ENCODE results near the gene GLP1R. TPM values are rescaled to one million over a fixed set of nuclear protein-coding genes. Genes with fewer than 3 reads are reported as not detected.

Gene GLP1R
- total RNA-seq, 4 donors from 2014 or later: 0.17 TPM; not detected in 3

GRCh38 chr6:39062014-39062740, 13.6 kb downstream of the GLP1R start:
- TF ChIP-seq, protein P1, sequence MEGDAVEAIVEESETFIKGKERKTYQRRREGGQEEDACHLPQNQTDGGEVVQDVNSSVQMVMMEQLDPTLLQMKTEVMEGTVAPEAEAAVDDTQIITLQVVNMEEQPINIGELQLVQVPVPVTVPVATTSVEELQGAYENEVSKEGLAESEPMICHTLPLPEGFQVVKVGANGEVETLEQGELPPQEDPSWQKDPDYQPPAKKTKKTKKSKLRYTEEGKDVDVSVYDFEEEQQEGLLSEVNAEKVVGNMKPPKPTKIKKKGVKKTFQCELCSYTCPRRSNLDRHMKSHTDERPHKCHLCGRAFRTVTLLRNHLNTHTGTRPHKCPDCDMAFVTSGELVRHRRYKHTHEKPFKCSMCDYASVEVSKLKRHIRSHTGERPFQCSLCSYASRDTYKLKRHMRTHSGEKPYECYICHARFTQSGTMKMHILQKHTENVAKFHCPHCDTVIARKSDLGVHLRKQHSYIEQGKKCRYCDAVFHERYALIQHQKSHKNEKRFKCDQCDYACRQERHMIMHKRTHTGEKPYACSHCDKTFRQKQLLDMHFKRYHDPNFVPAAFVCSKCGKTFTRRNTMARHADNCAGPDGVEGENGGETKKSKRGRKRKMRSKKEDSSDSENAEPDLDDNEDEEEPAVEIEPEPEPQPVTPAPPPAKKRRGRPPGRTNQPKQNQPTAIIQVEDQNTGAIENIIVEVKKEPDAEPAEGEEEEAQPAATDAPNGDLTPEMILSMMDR (IDR thresholded peaks at IDR 0.05; ENCODE audit: low read depth): no peak

DNA sequence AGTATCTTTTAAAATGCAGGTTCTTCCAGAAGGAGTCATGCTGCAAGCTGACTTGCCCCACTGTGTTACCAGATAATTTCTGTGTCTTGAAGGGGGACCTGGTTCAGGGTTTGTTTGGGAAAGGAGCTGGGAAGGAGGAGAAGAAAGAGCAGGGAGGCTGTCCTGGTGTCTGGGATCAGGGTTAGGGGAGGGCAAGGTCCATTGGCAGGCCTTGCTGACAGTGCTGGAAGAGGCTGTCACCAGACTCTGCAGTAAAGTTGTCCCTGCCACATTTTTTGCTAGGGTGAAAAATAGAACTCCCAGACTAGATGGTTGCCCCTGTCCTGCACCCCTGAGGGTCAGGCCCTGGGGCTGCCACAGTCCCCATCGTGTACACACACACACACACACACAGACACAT, 14.9 kb downstream of the GLP1R start:
- TF ChIP-seq, protein P1 (IDR thresholded peaks at IDR 0.05; ENCODE audit: low read depth): no peak

DNA sequence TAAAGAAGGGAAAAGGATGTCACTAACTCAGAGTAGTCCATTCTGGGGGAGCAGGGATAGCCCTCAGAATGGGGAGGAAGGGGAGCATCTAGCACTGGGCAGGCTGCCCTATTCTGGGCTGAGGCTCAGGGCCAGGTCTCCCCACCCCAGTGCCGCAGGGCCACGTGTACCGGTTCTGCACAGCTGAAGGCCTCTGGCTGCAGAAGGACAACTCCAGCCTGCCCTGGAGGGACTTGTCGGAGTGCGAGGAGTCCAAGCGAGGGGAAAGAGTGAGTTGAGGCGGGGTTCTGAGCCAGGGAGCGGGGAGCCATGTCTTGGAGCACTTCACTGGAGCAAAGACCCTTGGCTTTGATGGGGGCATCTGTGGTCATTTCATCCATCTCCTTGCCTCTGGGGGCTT, 17.0 kb downstream of the GLP1R start:
- TF ChIP-seq, protein P1 (IDR thresholded peaks at IDR 0.05; ENCODE audit: low read depth): no peak

DNA sequence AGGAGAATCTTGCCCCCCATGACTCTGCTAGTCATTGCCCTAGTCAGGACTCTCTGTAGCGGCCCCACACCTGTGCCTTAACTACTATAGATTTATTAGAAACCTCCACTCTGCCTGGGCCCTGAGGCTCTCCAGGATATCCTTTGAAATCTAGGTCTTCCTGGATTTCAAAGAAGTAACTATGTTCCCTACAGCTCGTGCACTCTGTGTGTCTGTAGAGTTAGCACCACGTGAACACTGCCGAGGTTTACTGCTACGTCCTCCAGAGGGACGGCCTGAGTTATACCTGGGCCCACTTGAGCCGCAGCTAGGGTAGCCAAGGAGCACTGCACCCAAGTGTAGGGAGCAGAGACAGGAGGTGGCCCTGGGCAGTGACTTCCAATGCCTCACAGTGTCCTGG, 19.8 kb downstream of the GLP1R start:
- TF ChIP-seq, protein P1 (IDR thresholded peaks at IDR 0.05; ENCODE audit: low read depth): no peak

GRCh38 chr6:39072830-39073229, 24.2 kb downstream of the GLP1R start:
- TF ChIP-seq, protein P1 (IDR thresholded peaks at IDR 0.05; ENCODE audit: low read depth): no peak

- TF ChIP-seq, protein P1 (IDR thresholded peaks at IDR 0.05; ENCODE audit: low read depth): no peak
These were observed 25.1 kb downstream of the GLP1R start for GRCh38 chr6:39073471-39074355.

- TF ChIP-seq, protein P1 (IDR thresholded peaks at IDR 0.05; ENCODE audit: low read depth): no peak
These were observed 25.9 kb downstream of the GLP1R start for GRCh38 chr6:39074486-39074885.
